OCI-LY7 (cell line): ENCODE measurements around the gene IRF2BP2.

Source experiments
- CTCF ChIP-seq: fragments of 200-600 bp; sonication (generic); conservative IDR thresholded peaks from 2 replicates; pipeline ENCODE4 v1.5.1; 2014; ENCODE audit warnings: mild to moderate bottlenecking, antibody characterized with exemption, low read length, moderate library complexity, mixed read lengths
- EZH2phosphoT487 ChIP-seq: fragments of 200-600 bp; sonication (generic); IDR thresholded peaks from 2 replicates; pipeline ENCODE4 v1.6.1; 2018; ENCODE audit warnings: low read depth, borderline replicate concordance, mild to moderate bottlenecking, mixed run types, antibody characterized with exemption, low read length, moderate library complexity, mixed read lengths

GRCh38 chr1:234627009-234627950 is 17.3 kb upstream of the IRF2BP2 start:
- TF ChIP-seq CTCF (no peak), EZH2phosphoT487 (no peak)
